HepG2 (cell line): ENCODE data around the gene CFAP100. TPM values are rescaled to one million over a fixed set of nuclear protein-coding genes. Genes with fewer than 3 reads are reported as not detected.

Experiments
- AGO1 ChIP-seq: fragments of 200-400 bp; formaldehyde crosslinking; IDR thresholded peaks from 2 replicates; pipeline ENCODE4 v1.6.1; 2017; ENCODE audit warnings: mild to moderate bottlenecking, low read depth, low read length, moderate library complexity; ENCODE audit not compliant: poor library complexity, severe bottlenecking
- CTCF ChIP-seq: sonication (generic); formaldehyde crosslinking; IDR thresholded peaks from 2 replicates; pipeline ENCODE4 v1.5.0; 2020; ENCODE audit warnings: mild to moderate bottlenecking, missing genetic modification reagents, moderate library complexity
- HMGXB4 ChIP-seq, 2 experiments: sonication (generic) in 1 of 2; formaldehyde crosslinking in 1 of 2; IDR thresholded peaks; 2 replicates each; pipeline versions ENCODE4 v1.4.0 to v1.6.1; 2018 to 2020; ENCODE audit warnings: missing genetic modification reagents in 2 of 2, borderline replicate concordance in 1 of 2, low read depth in 1 of 2, mild to moderate bottlenecking in 1 of 2, missing biosample characterization in 1 of 2
- MXD1 ChIP-seq: sonication (generic); formaldehyde crosslinking; IDR thresholded peaks from 2 replicates; pipeline ENCODE4 v1.4.0; 2020; ENCODE audit warnings: mild to moderate bottlenecking, missing genetic modification reagents
- ZBTB3 ChIP-seq: sonication (generic); formaldehyde crosslinking; IDR thresholded peaks from 2 replicates; pipeline ENCODE4 v1.4.0; 2020; ENCODE audit warnings: low read depth, mild to moderate bottlenecking, moderate library complexity, missing genetic modification reagents, borderline replicate concordance
- ZC3H13 ChIP-seq: sonication (generic); formaldehyde crosslinking; IDR thresholded peaks from 2 replicates; pipeline ENCODE4 v1.8.1; 2023; ENCODE audit warnings: mild to moderate bottlenecking, missing genetic modification reagents, moderate library complexity
- ZNF235 ChIP-seq: sonication (generic); formaldehyde crosslinking; IDR thresholded peaks from 2 replicates; pipeline ENCODE4 v1.8.1; 2023; ENCODE audit warnings: mild to moderate bottlenecking, missing genetic modification reagents, borderline replicate concordance
- ZNF317 ChIP-seq: sonication (generic); formaldehyde crosslinking; IDR thresholded peaks from 2 replicates; pipeline ENCODE4 v1.5.0; 2020; ENCODE audit warnings: mild to moderate bottlenecking, missing genetic modification reagents
- ZNF33B ChIP-seq: sonication (generic); formaldehyde crosslinking; IDR thresholded peaks from 2 replicates; pipeline ENCODE4 v1.5.1; 2020; ENCODE audit warnings: mild to moderate bottlenecking, missing genetic modification reagents
- ZNF781 ChIP-seq: sonication (generic); formaldehyde crosslinking; IDR thresholded peaks from 2 replicates; pipeline ENCODE4 v1.5.1; 2020; ENCODE audit warnings: borderline replicate concordance, mild to moderate bottlenecking, missing genetic modification reagents; ENCODE audit errors: not compliant biosample characterization
- ZNF800 ChIP-seq: sonication (generic); formaldehyde crosslinking; IDR thresholded peaks from 2 replicates; pipeline ENCODE4 v1.4.0; 2020; ENCODE audit warnings: missing genetic modification reagents
- polyA plus RNA-seq, 8 experiments: library from polyadenylated mRNA; depleted of rRNA in 3 of 8; stranded (reverse) in 7 of 8; unstranded in 1 of 8; fragments of >200 nt; fragmentation: Illumina TruSeq in 4 of 8; extraction: Trizol in 4 of 8; gene quantifications; 2 replicates each; pipeline versions ENCODE4 v1.2.1 to v1.2.3, GENCODE V29; 2011 to 2016; ENCODE audit warnings: low read depth in 4 of 8, missing spikeins in 1 of 8, mixed read lengths in 1 of 8; ENCODE audit not compliant: insufficient read depth in 1 of 8
- total RNA-seq, 5 experiments: library from RNA; depleted of rRNA; stranded (reverse); fragments of >200 nt; fragmentation: Illumina TruSeq; extraction: Trizol; gene quantifications; 2 replicates each; pipeline ENCODE4 v1.2.3, GENCODE V29; 2016; ENCODE audit warnings: low read depth in 1 of 5

The CFAP100 gene
- total and polyA plus RNA-seq, 2 of the 13 experiments (the other 11 are each of a cell fraction or from before 2014, with no cell fraction given): 0.32 TPM; not detected in 1

- peak; percentile 68; the same call in 1 of the 2 replicates for TF ChIP-seq MXD1 (CRISPR knock-in tag)
- TF ChIP-seq ZNF235 (CRISPR knock-in tag): 0 out of 2 replicates have a peak, but pooled peaks have one; percentile 59
- peak; percentile 27 to 56; a peak in 2 of 4 replicates for TF ChIP-seq HMGXB4 (CRISPR knock-in tag; IDR thresholded peaks at IDR 0.05; ENCODE audit: borderline replicate concordance in 1 of 2, low read depth in 1 of 2)
- peak; percentile 60; the same call in 1 of the 2 replicates for TF ChIP-seq ZNF317 (CRISPR knock-in tag)
- 0 out of 2 replicates have a peak, but pooled peaks have one; percentile 16 for TF ChIP-seq ZNF33B (CRISPR knock-in tag)
- TF ChIP-seq CTCF (CRISPR knock-in tag): peak; percentile 16
- no peak for TF ChIP-seq ZNF781 (CRISPR knock-in tag)
- peak; percentile 31 for TF ChIP-seq AGO1
- peak; percentile 81 for TF ChIP-seq ZNF800 (CRISPR knock-in tag)
- peak; percentile 77; the same call in 1 of the 2 replicates for TF ChIP-seq ZC3H13
- no peak for TF ChIP-seq ZBTB3 (CRISPR knock-in tag)
Observed at GRCh38 chr3:126474498-126475412, 80.0 kb downstream of the CFAP100 start (continued).
